Adrenal gland (tissue), 5 donors: ENCODE measurements around the gene DYSF.

ENCODE experiments used
- POLR2A ChIP-seq, 2 donors: fragments of 450-650 bp; IDR thresholded peaks; one replicate each; pipeline ENCODE4 v1.6.1; 2017; ENCODE audit warnings: antibody characterized with exemption in 2 of 2, mild to moderate bottlenecking in 2 of 2, moderate library complexity in 1 of 2
- TF ChIP-seq, protein P1 (sequence below), 6 experiments: fragments of 450-650 bp in 4 of 6; fragments of 200-600 bp in 2 of 6; sonication (generic) in 1 of 6; IDR thresholded peaks; 1 replicate in 5 of 6; 2 replicates in 1 of 6; pipeline versions ENCODE4 v1.5.1 to v1.8.0; 2016 to 2021; ENCODE audit warnings: antibody characterized with exemption in 6 of 6, mild to moderate bottlenecking in 2 of 6, moderate library complexity in 1 of 6
- donor health status: DM: no; HTN: no; CAD: no.

DNA sequence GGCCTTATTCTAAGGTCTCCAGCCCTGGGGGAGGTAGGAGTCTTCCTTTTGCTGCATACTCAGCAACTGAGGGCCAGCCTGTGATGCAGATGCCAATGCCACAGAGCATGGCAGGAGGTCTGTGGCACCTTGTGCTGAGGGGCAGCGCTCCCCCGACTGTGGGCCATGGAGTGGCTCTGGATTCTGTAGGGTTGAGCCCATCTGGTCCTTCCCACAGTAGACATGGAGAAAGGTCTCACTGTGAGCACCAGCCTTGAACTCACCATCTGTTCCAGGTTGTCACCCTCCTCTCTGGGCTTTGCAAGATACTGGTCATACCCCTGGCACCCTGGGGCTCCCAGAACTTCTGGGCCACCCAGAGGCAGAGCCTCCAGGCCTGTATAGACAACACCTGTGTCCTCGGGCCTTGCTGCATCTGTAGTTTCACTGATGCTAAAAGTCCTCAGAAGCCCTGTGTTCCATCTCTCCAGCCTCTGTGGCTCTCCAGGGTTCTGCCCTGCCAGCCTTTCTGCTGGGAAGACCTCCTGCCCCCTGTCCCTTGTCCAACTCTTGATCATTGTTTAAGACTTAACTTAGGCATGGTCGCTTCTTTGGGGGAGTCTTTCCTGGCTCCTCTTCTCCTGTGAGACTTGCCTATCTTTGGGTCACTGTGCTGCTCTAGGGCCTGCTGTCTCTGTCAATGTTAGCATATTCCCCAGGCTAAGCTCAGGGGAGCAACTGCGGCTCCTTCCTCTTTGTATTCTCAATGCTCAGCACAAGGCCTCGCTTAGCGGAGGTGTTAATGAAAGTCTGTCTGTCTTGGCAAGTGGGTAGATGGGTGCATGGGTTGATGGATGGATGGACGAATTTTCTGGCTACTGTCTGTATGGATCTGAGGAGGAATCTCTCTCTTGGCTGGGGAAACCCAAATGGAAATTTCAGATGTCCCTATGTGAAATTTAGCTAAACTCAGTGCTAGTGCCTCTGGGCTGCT is 160.9 kb downstream of the DYSF start:
- TF ChIP-seq, protein P1, sequence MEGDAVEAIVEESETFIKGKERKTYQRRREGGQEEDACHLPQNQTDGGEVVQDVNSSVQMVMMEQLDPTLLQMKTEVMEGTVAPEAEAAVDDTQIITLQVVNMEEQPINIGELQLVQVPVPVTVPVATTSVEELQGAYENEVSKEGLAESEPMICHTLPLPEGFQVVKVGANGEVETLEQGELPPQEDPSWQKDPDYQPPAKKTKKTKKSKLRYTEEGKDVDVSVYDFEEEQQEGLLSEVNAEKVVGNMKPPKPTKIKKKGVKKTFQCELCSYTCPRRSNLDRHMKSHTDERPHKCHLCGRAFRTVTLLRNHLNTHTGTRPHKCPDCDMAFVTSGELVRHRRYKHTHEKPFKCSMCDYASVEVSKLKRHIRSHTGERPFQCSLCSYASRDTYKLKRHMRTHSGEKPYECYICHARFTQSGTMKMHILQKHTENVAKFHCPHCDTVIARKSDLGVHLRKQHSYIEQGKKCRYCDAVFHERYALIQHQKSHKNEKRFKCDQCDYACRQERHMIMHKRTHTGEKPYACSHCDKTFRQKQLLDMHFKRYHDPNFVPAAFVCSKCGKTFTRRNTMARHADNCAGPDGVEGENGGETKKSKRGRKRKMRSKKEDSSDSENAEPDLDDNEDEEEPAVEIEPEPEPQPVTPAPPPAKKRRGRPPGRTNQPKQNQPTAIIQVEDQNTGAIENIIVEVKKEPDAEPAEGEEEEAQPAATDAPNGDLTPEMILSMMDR (IDR thresholded peaks at IDR 0.05) = no peak
- no peak for TF ChIP-seq POLR2A (IDR thresholded peaks at IDR 0.05)
